ENCODE data around the gene CAPN9.

- TF ChIP-seq MYC (IDR thresholded peaks at IDR 0.05; ENCODE audit: low read depth, low read length) (no peak), CTCF (IDR thresholded peaks at IDR 0.05; ENCODE audit: low read depth, low read length) (no peak), POLR2A (IDR thresholded peaks at IDR 0.05; ENCODE audit: extremely low read depth, insufficient read length) (no peak), MAX (IDR thresholded peaks at IDR 0.05; ENCODE audit: low read depth, low read length) (no peak)
Measured at GRCh38 chr1:230747127-230747730, at the start of gene CAPN9.

Data from NB4 (cell line).